GM19351 (cell line): ENCODE data around the gene SSTR1.

ENCODE experiments used
- ATAC-seq: cut with Tn5 transposase; IDR thresholded peaks from one replicate; pipeline ENCODE4 v1.9.1; 2021; ENCODE audit warnings: mild to moderate bottlenecking, moderate library complexity; ENCODE audit not compliant: unreplicated experiment

The SSTR1 gene

DNA sequence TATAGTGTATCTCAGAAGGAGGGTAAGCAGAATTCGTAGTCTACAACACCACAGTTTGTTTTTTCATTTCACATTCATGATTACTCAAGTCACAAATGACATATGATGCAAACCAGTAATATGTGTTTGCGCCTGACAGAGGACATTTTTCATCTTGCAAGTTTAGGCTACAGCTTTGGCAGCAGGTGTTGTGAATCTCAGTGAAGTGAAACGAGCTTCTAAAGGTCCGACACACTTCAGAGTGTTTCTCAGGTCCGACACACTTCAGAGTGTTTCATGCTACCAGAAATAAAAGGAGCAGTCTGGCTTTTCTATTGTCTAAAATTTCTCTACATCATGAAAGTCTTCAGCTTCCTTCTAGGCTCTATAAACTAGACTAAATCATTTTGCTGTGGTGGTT lies 25.5 kb downstream of the SSTR1 start:
- ATAC-seq: no peak

DNA sequence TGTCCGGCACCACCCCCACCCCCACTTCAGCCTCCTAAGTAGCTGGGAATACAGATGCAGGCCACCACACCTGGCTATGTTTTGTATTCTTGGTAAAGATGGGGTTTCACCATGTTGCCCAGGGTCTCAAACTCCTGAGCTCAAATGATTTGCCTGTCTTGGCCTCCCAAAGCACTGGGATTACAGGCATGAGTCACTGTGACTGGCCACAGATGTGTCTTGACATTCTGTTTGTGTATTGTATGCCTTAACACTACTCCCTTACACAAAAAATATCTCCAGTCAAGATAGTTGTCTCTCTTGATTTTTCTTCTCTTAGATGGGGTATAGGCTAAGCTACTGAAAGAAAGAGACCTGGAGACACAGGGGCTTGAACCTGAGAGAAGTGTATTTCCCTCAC lies 30.6 kb downstream of the SSTR1 start:
- no peak for ATAC-seq

DNA sequence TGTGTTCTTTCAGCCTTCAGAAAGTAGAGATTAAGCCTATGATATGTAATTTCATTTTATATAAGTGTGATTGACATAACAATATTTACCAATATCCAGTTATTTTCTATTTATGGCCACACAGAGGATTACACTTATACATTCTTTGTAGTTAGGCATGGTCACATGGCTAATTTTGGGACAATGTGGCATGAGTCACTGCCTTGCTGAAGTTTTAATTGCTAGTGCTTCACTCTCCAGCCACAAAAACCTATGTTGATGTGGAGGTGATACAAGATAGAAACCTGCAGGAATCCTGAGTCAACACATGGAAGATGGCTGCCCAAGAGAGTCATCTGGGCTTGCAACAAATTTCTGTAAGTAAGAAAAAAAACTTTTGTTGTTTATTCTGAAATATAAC lies 31.2 kb downstream of the SSTR1 start:
- ATAC-seq: no peak

DNA sequence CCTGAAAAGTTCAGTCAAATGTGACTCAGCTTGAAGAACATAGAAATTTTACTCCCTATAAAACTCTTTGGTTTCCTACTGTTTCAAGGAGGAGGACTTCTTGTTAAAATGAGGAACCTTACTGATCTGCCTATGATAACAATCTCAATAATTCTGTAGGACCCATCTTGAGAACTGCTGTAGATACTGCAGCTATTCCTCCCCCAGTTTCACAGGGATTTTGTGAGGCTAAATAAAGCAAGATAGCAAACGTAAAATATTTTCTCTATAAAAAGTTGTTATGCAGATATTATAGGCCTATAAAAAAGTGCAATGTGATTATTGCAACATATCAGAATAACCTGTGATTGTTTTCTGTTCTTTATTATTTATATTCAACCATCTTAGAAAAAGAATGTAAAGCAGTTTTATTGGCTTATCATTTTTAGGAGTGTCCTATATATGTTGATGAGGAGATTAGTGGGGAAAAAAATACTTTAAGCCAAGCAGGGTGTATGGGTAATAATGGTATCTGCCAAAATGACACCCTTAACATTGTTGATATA lies 36.1 kb downstream of the SSTR1 start:
- ATAC-seq: no peak

DNA sequence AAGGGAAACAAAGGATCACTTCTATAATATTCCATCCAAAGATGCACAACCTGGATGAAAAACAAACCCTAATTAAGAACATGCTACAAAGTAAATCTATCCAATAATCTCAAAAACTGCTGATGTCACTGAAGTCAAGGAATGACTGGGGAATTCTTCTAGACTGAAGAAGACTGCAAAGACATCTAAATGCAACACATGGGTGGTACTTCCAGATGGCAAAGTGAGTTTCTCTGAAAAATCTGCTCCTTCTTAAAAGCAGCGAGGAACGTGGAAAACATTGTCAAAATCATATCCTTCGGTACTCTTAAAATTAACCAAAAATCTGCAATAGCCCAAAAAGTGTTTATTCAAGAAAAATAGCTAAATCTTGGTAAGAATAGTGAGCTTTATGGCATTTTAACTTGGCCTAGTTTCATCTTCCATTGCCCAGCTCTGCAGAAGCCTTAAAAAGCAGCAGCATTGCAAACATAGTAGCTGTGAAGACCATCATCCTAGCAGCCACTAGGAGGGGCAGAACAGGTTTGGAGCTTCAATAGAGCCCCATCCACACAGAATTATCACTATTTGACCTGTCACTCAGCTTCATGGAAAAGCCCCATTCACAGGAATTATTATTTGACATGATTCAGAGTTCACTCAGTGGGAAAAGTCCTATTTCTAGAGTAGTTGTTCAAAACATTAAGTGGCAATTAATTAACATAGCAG lies 40.8 kb downstream of the SSTR1 start:
- no peak for ATAC-seq

DNA sequence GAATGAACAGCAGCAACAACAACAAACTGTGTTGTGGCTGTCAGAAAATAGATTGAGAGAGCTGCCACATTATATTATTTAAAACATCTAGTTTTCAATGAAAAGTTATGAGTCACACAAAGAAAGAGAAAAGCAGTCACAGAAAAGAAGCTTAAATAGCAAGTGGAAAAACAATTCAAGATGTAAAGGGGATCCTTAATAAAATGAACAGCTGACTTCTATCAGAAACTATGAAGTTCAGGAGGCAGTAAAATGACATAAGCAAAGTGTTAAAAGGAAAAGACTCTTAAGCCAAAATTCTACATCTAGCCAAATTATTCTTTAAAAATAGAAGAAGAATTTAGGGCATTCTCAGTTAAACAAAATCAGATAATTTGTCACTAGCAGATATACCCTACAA lies 42.6 kb downstream of the SSTR1 start:
- no peak for ATAC-seq

DNA sequence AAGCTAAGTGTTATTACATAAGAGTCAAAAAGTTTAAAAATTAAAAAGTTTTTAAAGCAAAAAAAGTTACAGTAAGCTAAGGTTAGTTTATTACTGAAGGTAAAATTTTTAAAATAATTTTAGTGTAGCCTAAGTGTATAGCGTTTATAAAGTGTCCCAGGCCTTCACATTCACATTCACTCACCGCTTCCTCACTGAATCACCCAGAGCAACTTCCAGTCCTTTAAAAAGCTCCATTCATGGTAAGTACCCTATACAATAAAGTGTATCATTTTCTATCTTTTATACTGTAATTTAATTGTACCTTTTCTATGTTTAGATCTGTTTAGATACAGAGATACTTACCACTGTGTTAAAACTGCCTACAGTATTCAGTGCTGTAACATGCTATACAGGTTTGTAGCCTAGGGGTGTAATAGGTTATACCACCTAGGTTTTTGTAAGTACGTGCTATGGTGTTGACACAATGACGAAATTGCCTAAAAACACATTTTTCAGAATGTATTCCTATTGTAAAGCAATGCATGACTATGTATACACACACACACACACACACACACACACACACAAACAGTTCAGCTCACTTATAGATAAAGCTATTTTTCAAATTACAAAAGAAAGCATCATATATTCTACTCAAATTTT lies 44.5 kb downstream of the SSTR1 start:
- no peak for ATAC-seq

DNA sequence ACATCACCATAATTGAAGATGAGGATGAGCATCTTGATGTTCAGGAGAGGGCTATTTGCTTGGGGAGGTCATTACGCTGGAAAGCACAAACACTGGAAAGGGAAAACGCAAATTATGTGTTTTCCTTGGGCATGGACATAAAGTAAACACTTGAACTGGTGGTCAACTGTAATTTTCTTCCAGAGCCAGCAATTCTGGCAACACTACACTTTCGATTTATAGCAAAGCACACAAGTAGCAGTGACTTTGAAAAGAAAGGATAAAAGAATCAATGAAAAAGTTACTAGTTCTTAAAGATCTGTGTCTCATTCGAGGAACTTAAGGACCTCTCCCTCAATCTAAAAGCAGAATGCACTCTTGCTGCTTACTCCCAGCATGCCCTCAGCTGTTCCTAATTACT lies 46.0 kb downstream of the SSTR1 start:
- no peak for ATAC-seq

DNA sequence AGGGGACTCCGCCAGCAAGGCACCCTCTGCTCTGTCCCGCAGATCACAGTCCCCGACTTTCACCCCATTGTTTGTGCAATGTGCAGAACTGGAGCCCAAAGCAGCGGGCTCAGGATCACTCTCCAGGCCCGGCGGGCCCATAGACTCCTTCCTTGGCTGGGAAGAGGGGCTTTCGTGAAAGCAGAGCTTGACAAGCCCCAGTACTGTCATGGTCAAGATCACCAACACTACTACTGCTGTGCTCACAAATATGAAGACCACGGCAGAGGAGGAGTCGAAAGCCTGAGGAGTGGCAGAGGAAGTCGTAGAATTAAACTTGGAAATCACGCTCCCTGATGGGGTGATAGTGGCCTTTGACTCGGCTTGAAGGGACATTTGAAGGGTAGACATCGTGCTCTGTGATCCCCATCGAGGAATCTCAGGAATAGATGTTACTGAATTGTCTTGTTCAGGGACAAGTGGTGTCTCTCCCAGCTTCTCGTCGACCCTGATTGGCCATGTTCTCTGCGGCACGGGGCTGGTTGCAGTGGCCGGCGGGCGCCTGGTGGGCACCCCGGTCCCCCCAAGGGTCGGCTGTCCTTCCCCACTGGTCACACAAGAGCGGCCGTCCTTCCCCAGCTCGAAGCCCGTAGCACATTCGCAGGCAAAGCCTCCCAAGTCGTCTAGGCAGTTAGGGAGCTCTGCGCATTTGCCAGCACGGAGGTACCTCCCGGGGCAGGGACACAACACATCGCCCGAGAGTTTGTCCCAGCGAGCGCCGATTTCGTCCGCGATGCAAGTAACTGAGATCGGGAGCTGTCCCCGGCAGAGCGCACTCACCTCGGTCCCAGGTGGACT lies 47.1 kb downstream of the SSTR1 start:
- ATAC-seq: no peak

DNA sequence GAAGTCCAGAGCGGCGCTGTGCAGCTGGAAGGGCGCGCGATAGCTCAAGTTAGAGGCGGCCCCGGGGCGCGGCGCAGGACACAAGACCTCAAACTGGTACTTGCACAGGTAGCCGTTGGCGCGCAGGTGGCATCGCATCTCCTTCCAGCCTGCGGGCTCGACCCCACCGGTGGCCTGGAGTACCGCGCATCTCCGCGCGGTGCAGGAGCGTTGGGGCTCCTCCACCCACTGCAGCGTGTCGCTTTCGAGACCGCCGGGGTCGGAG lies 47.6 kb downstream of the SSTR1 start:
- no peak for ATAC-seq

DNA sequence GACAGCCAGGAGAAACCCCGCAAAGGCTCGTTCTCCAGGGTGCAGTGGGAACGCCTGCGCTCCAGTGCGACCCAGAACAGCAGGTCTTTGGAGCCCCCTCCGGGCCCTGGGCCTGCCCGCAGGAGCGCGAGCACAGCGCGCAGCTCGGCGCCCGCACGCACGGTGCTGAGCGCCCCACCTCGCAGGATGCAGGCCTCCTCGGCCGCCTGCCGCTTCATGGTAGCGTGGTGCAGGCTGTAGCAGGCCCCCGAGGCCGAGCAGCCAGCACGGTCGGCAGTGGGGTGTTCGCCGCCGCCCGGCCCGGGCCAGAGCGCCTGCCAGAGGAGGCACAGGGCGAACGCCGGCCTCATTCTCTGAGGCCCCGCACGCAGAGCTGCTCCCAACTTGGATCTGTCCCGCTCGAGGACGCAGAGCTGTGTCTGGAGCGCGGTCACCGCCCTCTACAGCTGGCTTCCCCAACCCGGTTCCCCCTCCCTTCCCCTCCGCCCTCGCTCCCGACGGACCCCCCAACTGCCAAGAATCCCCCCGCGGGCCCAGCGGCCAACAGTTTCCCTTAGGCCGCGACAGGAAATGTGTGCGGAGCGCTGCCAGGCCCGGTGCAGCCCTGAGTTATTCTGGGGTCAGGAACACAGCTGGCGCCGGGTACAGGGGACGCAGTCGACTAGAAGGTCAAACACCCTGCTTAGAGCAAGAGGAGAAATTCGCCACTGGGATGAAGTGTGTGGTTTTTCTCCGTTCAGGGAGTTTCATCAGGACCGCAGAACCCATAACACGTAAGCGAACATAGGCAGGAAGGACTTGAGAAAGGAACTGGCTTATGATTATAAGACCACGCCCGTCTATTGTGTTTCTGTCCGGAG lies 48.2 kb downstream of the SSTR1 start, which contains the start of gene CLEC14A:
Gene CLEC14A (minus strand): TSS at position 421 of the 860 bp plus-strand sequence. CDS start 71 bp downstream, at position 350.
- no peak for ATAC-seq

DNA sequence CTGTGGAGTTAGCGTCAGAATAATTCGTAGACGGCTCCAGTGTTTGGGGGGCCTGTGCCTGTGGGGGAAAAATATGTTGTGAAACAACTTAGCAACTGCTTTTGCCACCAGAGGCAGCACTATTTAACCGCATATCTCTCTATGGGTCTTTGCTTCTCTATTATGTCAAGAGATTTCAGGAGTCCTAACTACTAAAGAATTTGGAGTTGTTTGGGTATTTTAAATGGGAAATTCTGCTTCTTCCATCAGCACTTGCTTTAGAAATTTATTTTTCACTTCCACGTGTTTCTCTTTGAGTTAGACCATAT lies 48.8 kb downstream of the SSTR1 start:
- ATAC-seq: no peak

DNA sequence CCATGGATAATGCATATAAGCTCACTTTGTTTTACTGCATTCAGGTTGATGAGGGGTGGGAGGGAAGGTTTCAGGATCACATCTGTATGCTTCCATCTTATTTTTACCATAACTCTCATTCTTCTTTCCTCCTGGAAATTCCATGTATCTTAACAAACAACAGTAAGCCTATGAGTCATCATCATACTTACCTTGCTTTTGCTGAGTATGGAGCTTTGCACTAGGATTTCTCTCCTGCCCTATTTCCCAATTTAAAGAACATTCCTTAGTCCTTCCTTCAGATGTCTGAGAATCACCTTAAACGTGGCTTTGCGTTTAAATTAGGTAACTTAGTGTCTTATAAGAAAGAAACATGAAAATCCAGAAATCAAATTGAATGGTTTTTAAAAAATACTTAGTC lies 49.8 kb downstream of the SSTR1 start:
- no peak for ATAC-seq

DNA sequence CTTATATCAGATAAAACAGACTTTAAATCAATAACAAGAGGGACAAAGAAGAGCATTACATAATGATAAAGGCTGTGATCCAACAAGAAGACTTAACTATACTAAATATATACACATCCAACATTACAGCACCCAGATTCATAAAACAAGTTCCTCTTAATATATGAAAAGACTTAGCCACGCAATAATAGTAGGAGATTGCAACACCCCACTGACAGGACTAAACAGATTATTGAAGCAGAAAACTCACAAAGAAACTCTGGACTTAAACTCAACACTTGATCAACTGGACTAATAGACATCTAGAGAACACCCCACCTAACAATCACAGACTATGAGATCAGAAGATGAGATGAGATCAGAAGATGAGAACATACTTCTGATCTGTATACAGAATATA lies 53.9 kb downstream of the SSTR1 start:
- ATAC-seq: no peak
